HT1080 (cell line): Measurements from ENCODE around the gene ATF6B. TPM values are rescaled to one million over a fixed set of nuclear protein-coding genes. Genes with fewer than 3 reads are reported as not detected.
"Not testable (repeated sequence)": the region's sequence is repeated elsewhere in the genome, so short reads cannot be mapped to it uniquely, and the experiment has no call there.

ENCODE experiments used
- DNase-seq: peaks from one replicate; pipeline ENCODE4 v3.0.0-alpha.2; 2015; ENCODE audit warnings: low read depth
- total RNA-seq: library from RNA; depleted of rRNA; stranded (reverse); fragments of >200 nt; shearing (Covaris generic); gene quantifications from 2 replicates; pipeline ENCODE4 v1.2.3, GENCODE V29; 2014

Gene ATF6B
- total RNA-seq, 1 experiment from 2014 or later, result 22.6 TPM

- no peak for DNase-seq
These were observed 19.3 kb downstream of the ATF6B start for GRCh38 chr6:32108727-32109113.

- DNase-seq, result no peak
These were observed 19.9 kb downstream of the ATF6B start for GRCh38 chr6:32108094-32108627.

- DNase-seq, result peak; percentile 49
These were observed 20.6 kb downstream of the ATF6B start for GRCh38 chr6:32107406-32107805.

- no peak for DNase-seq
These were observed 22.6 kb downstream of the ATF6B start for GRCh38 chr6:32105433-32105832.

DNA sequence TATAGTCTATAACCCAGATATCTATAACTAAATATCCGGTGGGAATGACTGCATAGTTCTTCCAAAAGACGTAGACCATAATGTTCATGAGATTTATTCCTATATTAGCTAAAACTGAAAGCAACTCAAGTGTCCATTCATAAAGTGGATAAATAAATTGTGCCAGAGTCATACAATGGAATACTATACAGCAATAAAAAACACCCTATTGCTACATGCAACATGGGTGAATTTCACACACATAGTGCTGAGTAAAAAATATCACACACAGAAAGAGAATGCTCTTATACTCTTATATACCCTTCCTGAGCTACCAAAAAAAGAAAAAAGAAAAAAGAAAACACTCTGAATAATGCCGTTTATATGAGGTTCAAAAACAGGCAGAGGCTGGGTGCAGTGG lies 25.8 kb downstream of the ATF6B start:
- DNase-seq, result no peak

- DNase-seq, result not testable (repeated sequence)
These were observed 27.8 kb downstream of the ATF6B start for GRCh38 chr6:32100251-32100650.

- DNase-seq, result no peak
These were observed 30.7 kb downstream of the ATF6B start for GRCh38 chr6:32097364-32097763.

GRCh38 chr6:32096394-32097258 lies 31.4 kb downstream of the ATF6B start:
- DNase-seq, result no peak

DNA sequence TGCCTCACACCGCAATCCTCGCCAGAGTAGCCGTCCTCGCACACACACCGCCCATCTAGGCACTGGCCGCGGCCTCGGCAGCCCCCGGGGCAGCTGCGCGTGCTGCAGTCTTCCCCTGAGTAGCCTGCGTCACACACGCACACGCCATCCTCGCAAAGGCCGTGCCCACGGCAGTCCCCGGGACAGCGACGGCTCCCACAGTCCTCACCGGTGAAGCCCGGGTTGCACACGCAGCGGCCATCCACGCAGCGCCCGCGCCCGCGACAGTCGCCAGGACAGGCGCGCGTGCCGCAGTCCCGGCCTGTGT lies 32.0 kb downstream of the ATF6B start:
- DNase-seq, result no peak

DNA sequence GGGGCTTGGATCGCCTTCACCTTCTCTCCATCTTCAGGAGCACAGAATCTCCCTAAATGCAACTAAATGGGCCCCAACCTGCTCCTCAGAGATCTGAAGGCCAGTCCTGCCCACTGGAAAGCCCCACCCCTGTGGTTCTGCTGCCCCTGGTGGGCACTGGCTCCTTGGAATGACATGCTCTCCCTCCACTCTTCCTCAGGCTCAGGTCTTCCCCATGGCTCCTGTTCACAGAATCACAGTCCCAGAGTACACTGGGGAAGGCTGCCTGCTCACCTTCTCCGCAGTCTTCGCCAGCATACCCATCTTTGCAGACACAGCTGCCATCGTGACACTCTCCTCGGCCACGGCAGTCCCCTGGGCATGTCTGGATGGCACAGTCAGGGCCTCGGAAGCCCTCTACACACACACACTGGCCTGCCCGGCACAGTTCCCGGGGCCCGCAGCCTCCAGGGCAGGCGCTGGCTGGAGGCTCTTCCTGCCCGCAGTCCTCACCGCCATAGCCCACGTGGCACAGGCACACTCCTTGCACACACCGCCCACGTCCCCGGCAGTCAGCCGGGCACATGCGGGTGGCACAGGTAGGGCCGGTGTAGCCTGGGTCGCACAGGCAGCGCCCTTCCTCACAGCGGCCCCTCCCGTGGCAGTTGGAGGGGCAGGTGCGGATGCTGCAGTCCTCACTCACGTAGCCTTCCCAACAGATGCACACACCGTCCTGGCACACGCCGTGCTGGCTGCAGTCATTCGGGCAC lies 32.5 kb downstream of the ATF6B start:
- DNase-seq, result no peak

GRCh38 chr6:32092760-32093497 lies 35.1 kb downstream of the ATF6B start:
- DNase-seq, result no peak

- no peak for DNase-seq
These were observed 38.8 kb downstream of the ATF6B start for GRCh38 chr6:32089082-32089828.

- no peak for DNase-seq
These were observed 39.5 kb downstream of the ATF6B start for GRCh38 chr6:32088487-32089049.

DNA sequence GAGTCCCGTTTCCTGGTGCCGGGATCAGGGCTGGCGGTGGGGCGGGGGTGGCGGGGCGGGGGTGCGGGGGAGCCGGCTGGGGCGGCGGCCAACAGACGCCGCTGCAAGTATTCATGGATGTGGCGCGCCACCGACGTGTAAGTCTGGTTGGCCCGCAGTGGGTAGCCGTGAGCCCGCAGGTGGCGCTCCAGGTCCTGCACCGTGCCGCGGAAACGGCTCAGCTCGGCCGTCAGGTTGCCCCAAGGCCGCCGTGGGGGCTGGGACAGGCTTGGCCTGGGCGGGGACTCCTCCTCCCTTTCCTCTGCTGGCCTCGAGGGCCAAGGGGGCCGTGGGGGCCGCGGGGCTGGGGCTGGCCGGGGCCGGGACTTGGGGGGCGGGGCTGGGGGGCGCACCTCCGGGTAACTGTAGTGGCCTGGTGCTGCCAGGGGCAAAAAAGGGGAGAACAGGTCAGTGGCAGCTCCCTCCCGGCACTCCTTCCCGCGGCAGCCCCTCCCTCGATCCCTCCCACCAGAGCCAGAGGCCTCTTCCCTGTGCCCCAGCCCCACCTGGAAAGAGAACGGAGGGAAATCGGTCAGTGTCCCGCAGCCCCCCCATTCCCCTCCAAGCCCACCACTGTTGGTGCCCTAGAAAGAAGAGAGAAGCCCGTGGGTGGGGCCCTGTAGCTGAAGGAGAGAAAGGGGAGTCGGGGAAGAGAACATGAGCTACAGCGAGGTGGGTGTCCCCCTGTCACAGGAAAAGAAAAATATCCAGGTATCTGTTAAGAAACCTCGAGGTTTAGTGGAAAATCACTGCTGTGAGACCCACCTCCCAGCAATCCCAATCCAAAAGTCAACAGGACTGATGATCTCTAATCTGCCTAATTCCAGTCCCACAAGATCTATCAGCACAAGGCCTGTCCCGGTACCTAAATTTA lies 40.2 kb downstream of the ATF6B start:
- DNase-seq, result no peak

GRCh38 chr6:32086661-32087573 lies 41.1 kb downstream of the ATF6B start:
- peak; percentile 77 for DNase-seq

DNA sequence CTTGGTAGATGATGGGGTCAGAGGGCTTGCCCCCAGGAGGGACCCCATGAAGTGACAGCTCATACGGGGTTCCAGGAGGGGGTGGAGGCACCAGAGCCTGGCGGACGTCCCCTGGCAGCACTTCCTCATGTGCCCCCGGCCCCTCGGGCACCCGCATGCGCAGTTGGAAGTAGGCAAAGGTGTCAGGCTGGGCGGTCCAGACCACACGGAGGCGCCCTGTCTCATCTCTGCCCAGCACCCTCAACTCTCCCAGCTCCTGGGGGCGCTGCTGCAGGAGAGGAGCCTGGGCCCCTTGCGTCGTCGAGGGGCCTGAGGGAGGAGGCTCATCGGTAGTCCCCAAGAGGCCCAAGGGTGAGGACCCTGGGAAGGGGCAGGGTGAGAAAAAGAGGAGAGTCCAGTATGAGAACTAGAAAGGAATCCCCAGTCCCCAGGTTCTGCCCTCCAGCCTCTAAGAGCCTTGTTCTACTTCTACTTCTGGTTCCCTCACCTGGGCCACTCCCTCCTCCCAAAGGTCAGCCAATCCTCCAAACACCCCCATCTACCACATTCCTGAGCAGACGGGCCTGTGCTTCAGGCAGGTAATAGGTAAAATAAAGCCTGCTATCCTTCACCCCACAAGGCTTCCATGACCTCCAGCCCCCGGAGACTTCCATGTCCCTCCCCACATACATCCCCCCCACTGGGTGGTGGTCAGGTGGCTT lies 42.1 kb downstream of the ATF6B start:
- DNase-seq, result no peak

DNA sequence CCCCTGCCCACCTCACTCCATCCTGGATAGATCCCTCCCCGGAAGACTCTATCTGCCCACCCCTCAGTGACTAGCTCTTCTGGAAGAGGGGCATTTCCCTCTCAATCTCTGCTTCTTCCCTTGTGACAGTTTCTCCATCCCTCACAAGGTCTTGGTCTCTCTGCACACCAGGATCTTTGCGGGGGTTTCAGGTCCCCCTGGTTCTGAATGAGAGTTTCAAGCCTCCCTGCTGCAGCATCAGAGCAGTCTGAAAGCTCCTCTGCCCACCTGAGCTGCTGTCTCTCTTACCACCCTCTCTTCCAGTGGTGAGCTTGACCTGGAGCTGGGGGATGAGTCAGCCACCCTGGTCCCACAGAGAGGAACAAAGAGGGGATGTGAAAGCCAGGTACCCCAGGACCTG lies 43.3 kb downstream of the ATF6B start:
- DNase-seq, result no peak
